HG03159 (cell line): ENCODE results near the gene SRGAP2.
"Not testable (repeated sequence)": the region's sequence is repeated elsewhere in the genome, so short reads cannot be mapped to it uniquely, and the experiment has no call there.

ENCODE experiments used
- ATAC-seq: cut with Tn5 transposase; IDR thresholded peaks from one replicate; pipeline ENCODE4 v1.9.1; 2021; ENCODE audit warnings: mild to moderate bottlenecking, moderate library complexity; ENCODE audit not compliant: unreplicated experiment

The SRGAP2 gene

DNA sequence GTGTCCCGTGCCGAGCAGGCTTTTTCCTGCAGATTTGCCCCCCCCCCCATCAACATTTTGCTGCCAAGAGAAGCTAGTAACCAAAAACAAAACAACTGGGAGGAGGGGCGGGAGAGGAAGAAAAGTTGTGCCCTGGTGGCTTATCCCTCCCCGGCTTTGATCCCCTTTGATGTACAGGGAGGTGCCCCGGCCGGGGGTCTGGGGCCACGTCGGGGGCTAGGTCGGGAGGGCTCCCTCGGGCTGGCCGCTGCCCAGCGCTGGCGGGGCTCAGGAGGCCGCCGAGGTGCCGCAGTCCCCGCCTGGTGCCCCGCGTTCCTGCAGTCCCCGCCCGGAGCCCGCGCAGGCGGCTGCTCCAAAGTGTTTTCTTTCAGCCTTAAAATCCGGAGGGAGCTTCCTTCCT, 1.5 kb downstream of the SRGAP2 start:
- ATAC-seq, result not testable (repeated sequence)

DNA sequence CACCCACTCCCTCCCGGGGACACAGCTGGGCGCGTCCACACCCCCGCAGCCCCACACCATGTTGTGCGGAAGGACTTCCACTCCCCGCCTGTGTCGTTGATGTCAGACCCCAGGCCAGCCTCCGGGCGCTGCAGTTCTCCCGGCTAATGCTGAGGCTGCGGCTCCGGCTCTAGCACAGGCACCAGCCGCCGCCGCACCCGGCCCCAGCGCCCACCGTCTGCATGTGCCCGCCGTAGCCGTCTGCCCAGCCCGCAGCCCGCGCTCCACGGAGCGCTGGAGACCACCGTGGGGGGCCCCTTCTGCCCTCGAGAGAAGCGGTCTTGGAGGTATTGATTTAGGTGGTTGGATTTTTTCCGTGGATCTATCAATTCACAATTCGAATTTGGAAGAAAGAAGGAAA, 2.2 kb downstream of the SRGAP2 start:
- ATAC-seq, result not testable (repeated sequence)

DNA sequence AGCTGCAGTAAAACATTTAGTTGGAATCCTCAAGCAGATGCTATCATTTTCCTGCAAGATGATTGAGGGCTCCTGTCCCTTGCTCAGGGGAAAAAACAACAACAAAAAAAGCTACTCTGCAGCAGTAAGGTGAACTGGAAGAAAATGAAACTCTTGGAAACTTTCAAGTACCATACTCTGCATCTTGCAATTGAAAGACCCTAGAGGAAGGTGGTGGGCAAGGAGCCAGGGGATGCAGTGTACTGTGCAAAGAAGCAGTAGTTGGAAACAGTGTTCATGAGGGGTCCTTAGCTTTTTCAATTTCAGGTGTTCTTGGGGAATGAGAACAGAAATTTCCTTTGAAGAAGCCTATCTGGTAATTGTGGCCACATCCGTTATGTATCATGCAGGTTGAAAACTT, 7.5 kb downstream of the SRGAP2 start:
- ATAC-seq, result not testable (repeated sequence)

DNA sequence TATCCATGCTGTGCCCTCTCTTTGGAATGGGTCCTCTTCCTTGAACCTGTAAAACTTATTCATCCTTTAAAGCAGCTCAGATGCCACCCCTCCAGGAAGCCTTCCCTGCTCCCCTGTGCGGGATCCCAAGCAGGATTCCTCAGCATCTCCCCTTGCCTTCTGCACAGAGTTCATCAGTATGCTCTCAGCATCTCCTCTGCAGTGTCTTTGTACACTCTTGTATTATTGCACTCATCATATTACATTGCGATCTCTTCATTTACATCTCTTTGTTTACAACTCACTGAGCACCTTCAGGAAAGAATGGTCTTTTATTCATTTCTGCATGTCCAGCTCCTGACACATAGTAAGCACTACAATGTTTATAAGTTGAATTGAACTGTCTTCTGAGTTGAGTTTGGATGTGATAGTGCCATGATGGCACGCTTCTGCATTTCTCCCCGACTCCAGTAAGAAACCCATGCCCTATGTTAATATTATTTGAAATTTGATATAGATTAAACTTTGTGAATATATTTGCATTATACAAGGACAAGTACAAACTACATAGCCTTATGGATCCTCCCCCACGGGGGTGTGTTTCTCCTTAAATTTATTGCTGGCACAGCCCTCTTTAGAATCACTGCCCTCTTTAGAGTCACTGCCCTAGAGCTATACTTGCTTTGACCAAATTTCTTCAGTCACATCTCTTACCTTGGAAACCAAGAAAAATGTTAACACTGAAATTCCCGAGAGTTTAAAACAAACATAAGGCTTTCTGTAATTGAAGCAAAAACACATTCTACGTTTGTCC, 12.5 kb downstream of the SRGAP2 start:
- not testable (repeated sequence) for ATAC-seq

DNA sequence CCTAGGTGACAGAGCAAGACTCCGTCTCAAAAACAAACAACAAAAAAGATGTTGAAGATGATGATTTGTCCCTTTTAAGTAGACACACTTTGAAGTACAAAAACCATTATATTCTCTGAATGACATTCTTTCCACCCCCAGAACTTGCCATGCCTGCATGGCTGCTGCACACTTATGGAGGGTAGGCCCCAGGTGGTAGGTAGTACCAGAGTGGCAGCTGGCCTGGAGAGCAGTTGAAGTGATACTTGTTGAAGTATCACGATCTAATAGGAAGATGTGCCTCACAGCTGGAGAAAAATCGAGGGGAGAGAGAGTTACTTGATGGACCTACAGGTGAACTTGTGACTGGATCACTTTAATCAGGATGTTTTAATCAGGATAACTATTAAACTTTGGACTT, 14.9 kb downstream of the SRGAP2 start:
- ATAC-seq, result not testable (repeated sequence)

- ATAC-seq, result not testable (repeated sequence)
Measured at GRCh38 chr1:206218765-206219164, 15.4 kb downstream of the SRGAP2 start.

DNA sequence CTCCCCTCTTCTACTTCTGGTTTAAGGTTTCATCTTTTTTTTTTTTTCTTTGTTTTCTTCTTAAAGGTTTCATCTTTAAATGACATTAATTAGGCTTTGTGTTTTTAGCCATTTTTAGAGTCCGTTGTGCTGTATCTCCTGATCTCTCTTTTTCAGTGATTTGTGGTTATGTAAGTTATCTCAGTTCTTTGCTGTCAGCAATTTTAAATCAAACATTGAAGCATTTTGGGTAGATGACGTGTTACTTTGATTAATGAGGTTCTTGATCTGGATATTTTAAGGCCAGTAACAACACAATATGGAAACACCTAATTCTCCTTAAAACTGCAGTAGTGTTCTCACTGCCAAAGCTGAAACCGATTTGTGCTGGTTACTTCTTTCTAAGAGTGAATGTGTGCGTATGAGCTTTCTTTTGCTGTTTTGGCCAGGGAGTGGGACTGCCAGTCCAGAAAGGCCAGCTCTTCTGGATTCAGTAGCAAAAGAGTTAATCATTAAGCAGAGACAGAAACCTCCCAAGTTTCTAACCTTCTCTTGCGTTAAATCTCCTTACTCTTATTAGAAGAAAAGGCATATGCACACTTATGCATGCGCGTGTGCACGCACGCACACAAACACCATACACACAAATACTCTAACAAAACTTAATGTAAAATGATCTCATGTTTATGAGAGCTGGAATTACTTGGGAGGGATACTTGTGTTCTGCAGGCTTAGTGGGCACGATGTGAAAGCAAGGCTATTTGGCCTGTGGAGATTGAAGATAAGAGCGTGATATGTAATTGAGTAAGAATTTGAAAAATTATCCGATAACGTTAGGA, 16.4 kb downstream of the SRGAP2 start:
- not testable (repeated sequence) for ATAC-seq

- not testable (repeated sequence) for ATAC-seq
Measured at GRCh38 chr1:206220332-206221000, 17.1 kb downstream of the SRGAP2 start.

GRCh38 chr1:206221585-206221984, 18.2 kb downstream of the SRGAP2 start:
- not testable (repeated sequence) for ATAC-seq

DNA sequence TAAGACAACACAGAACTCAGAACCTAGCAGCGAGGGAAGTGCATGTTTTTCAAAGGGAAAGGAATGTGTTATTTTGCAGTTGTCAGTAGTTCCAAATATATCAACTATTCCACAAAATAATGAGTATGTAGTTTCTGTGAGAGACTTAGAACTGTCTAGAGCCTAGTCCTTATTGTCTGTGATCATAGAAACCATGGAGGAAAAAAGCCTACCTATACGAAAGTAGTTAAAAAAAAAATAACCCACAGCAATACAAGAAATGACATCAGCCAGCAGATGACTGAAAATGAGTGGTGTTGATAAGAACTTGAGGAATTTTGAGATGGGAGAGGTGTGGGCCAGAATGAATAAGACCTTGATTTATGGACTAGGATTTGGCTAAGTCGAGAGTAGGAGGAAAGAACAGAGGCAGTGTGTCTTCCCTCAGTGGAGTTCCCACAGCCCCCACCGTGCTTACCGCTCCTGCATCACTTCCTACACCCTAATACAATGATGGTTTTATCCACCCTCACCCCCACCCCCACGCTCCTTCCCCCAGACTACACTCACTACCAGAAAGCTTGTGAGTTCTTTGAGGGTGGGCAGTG, 20.9 kb downstream of the SRGAP2 start:
- ATAC-seq, result not testable (repeated sequence)

DNA sequence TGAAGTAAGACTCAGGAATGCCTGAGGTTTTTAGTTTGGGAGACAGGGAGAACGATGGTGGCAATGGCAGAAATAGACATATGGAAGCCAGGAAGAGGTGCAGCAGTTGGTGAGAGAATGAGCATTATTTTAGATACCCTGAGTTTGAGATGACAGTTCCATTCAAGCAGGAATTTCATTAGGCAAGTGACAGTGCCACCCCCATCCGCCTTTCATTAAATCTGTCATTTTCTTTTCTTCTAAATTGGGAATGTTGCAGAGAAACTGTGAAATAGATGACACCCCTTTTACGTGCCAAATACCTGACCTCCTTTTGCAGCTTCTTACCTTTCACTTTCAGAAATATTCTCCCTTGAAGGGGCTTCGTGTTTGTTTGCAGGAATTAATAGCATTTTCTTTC, 22.0 kb downstream of the SRGAP2 start:
- not testable (repeated sequence) for ATAC-seq

- not testable (repeated sequence) for ATAC-seq
Measured at GRCh38 chr1:206226886-206227285, 23.5 kb downstream of the SRGAP2 start.

GRCh38 chr1:206229286-206229685, 25.9 kb downstream of the SRGAP2 start:
- ATAC-seq, result not testable (repeated sequence)

GRCh38 chr1:206231989-206232388, 28.6 kb downstream of the SRGAP2 start:
- ATAC-seq, result not testable (repeated sequence)

- ATAC-seq, result not testable (repeated sequence)
Measured at GRCh38 chr1:206232970-206233645, 29.8 kb downstream of the SRGAP2 start.

GRCh38 chr1:206234189-206234916, 31.0 kb downstream of the SRGAP2 start:
- not testable (repeated sequence) for ATAC-seq

GRCh38 chr1:206235190-206235589, 31.8 kb downstream of the SRGAP2 start:
- not testable (repeated sequence) for ATAC-seq

DNA sequence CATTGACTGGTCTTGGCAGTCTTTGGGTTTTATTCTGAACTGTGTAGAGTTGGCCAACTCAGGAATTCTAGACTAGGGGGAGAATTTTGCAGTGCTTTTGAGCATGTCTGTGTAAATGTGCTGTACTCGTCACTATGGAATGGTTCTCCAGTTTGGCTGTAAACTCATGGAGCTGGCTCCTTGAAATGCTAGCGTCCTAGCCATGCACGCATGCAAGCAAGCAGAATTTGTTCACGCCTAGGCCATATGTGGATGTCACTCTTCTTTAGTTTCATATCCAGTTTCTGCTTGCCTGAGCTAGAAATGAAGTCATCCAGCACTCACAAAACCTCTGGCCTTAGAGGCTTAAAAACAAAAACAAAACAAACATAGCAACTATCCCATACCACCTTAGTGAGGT, 36.9 kb downstream of the SRGAP2 start:
- peak; percentile 45 for ATAC-seq

DNA sequence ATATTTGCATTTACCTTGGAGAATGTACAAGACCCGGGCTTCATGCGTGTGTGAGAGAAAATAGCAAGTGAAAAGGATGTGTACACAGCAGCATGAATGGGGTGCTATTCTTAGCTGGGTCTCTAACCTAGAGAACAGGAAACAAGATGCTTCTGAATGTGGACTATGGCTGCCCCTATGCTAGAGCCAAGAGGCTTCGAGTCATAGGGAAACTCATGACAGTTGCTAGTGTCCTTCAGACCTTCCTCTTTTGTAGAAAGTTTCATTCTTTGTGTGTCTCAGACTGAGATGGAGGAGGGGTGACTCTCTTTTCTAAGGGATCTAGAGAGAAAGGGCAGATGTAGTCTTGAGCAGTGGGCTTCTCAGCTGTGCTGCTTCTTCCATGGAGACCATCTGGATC, 40.0 kb downstream of the SRGAP2 start:
- ATAC-seq, result peak; percentile 98

- not testable (repeated sequence) for ATAC-seq
Measured at GRCh38 chr1:206245479-206245878, 42.1 kb downstream of the SRGAP2 start.
